ENCODE results near the gene IL24. TPM values are rescaled to one million over a fixed set of nuclear protein-coding genes. Genes with fewer than 3 reads are reported as not detected.

Gene IL24
- polyA plus RNA-seq, 3 donors = 0.09 to 7.7 TPM; not detected in 1

- 87 to 92% (median 91%) methylated on average over 13 of the region's 13 CpGs for WGBS, 3 donors
- H3K27ac ChIP-seq (ENCODE audit: low read depth, low read length) = no peak overlapping the region
Measured at GRCh38 chr1:206939131-206939530, 41.9 kb downstream of the IL24 start.

- WGBS, 3 donors = 79 to 88% (median 84%) methylated on average over 9 of the region's 9 CpGs
- H3K27ac ChIP-seq (ENCODE audit: low read depth, low read length) = no peak overlapping the region
Measured at GRCh38 chr1:206939841-206940587, 42.8 kb downstream of the IL24 start.

GRCh38 chr1:206940588-206940936 lies 43.3 kb downstream of the IL24 start:
- 88 to 93% (median 90%) methylated on average over 3 of the region's 3 CpGs for WGBS, 3 donors
- no peak overlapping the region for H3K27ac ChIP-seq (ENCODE audit: low read depth, low read length)

GRCh38 chr1:206941766-206942418 lies 44.6 kb downstream of the IL24 start:
- WGBS, 3 donors = 21 to 46% (median 43%) methylated on average over 6 of the region's 6 CpGs
- no peak overlapping the region for H3K27ac ChIP-seq (ENCODE audit: low read depth, low read length)

GRCh38 chr1:206944703-206945102 lies 47.5 kb downstream of the IL24 start:
- WGBS, 3 donors = 57 to 77% (median 69%) methylated on average over 5 of the region's 5 CpGs

GRCh38 chr1:206945779-206946178 lies 48.5 kb downstream of the IL24 start:
- WGBS, 3 donors = 88 to 92% (median 91%) methylated on average over 4 of the region's 4 CpGs
- no peak overlapping the region for H3K27ac ChIP-seq (ENCODE audit: low read depth, low read length)

More at GRCh38 chr1:206944703-206945102, 47.5 kb downstream of the IL24 start:
- H3K27ac ChIP-seq (ENCODE audit: low read depth, low read length) = no peak overlapping the region

- H3K27ac ChIP-seq (ENCODE audit: low read depth, low read length) = no peak within 1 kb of the TSS
- WGBS, 3 donors = 36 to 61% (median 47%) methylated on average over 7 of the region's 7 CpGs
Measured at GRCh38 chr1:206946261-206946660, 49.0 kb downstream of the IL24 start, which contains the start of gene PIGR. TSS of gene PIGR (minus strand) at chr1:206946466. CDS start at chr1:206940531, 5,935 bp downstream.

- 81 to 82% (median 81%) methylated on average over 3 of the region's 3 CpGs for WGBS, 3 donors
- no peak overlapping the region for H3K27ac ChIP-seq (ENCODE audit: low read depth, low read length)
Measured at GRCh38 chr1:206947255-206947654, 50.0 kb downstream of the IL24 start.

- no peak overlapping the region for H3K27ac ChIP-seq (ENCODE audit: low read depth, low read length)
- 40 to 80% (median 69%) methylated on average over 4 of the region's 4 CpGs for WGBS, 3 donors
Measured at GRCh38 chr1:206949208-206949607, 52.0 kb downstream of the IL24 start.

GRCh38 chr1:206949641-206950040 lies 52.4 kb downstream of the IL24 start:
- 87 to 93% (median 91%) methylated on average over 5 of the region's 5 CpGs for WGBS, 3 donors

GRCh38 chr1:206951318-206952100 lies 54.3 kb downstream of the IL24 start:
- H3K27ac ChIP-seq (ENCODE audit: low read depth, low read length) = no peak overlapping the region
- WGBS, 3 donors = 54 to 73% (median 63%) methylated on average over 4 of the region's 4 CpGs

More at GRCh38 chr1:206949641-206950040, 52.4 kb downstream of the IL24 start:
- H3K27ac ChIP-seq (ENCODE audit: low read depth, low read length) = no peak overlapping the region

- WGBS, 3 donors = 44 to 77% (median 55%) methylated on average over 4 of the region's 4 CpGs
- no peak overlapping the region for H3K27ac ChIP-seq (ENCODE audit: low read depth, low read length)
Measured at GRCh38 chr1:206952171-206952570, 54.9 kb downstream of the IL24 start.

GRCh38 chr1:206953126-206953525 lies 55.9 kb downstream of the IL24 start:
- H3K27ac ChIP-seq (ENCODE audit: low read depth, low read length) = no peak overlapping the region
- 84 to 87% (median 87%) methylated on average over 3 of the region's 3 CpGs for WGBS, 3 donors

GRCh38 chr1:206953626-206954025 lies 56.4 kb downstream of the IL24 start:
- H3K27ac ChIP-seq (ENCODE audit: low read depth, low read length) = no peak overlapping the region
- WGBS, 3 donors = 87 to 97% (median 94%) methylated on average over 2 of the region's 2 CpGs

Other genes starting within 250 kb of the IL24 start
- 10 to 100 TPM; 24.3 to 69.4 (median 64.1) TPM for gene MAPKAPK2, start 212.5 kb upstream of the IL24 start, polyA plus RNA-seq
- gene IL19, start 126.7 kb upstream of the IL24 start, polyA plus RNA-seq = under 1 TPM in 2 of 3 donors, not detected in 1; 0.09 to 0.12 TPM
- gene IL10, start 124.9 kb upstream of the IL24 start, polyA plus RNA-seq = 10 to 100 TPM in 1 of 3 donors, 1 to 10 TPM in 1, under 1 TPM in 1; 0.77 to 15.1 (median 7.0) TPM
- 1 to 10 TPM in 1 of 3 donors, under 1 TPM in 1, not detected in 1; 0.67 to 1.7 TPM for gene IL20, start 31.8 kb upstream of the IL24 start, polyA plus RNA-seq
- gene FCMR, start 24.5 kb downstream of the IL24 start, polyA plus RNA-seq = 1 to 10 TPM; 5.1 to 5.7 (median 5.2) TPM
- gene PIGR, start 49.0 kb downstream of the IL24 start, polyA plus RNA-seq = 1 to 10 TPM; 1.5 to 3.9 (median 3.5) TPM
- gene FCAMR, start 73.0 kb downstream of the IL24 start, polyA plus RNA-seq = under 1 TPM in 1 of 3 donors, not detected in 2; 0.90 TPM
- 1 to 10 TPM in 2 of 3 donors, under 1 TPM in 1; 0.34 to 5.6 (median 2.3) TPM for gene C1orf116, start 135.3 kb downstream of the IL24 start, polyA plus RNA-seq
- 1 to 10 TPM; 1.1 to 2.4 (median 1.9) TPM for gene YOD1, start 153.8 kb downstream of the IL24 start, polyA plus RNA-seq
- 1 to 10 TPM; 3.3 to 5.8 (median 5.2) TPM for gene PFKFB2, start 155.8 kb downstream of the IL24 start, polyA plus RNA-seq
- gene C4BPB, start 191.4 kb downstream of the IL24 start, polyA plus RNA-seq = 1 to 10 TPM in 2 of 3 donors, under 1 TPM in 1; 0.89 to 3.0 (median 1.7) TPM
- gene C4BPA, start 206.8 kb downstream of the IL24 start, polyA plus RNA-seq = 1 to 10 TPM in 1 of 3 donors, under 1 TPM in 2; 0.34 to 1.5 (median 0.82) TPM